Ascending aorta (tissue), 2 donors: Measurements from ENCODE around the gene LSM12. TPM values are rescaled to one million over a fixed set of nuclear protein-coding genes. Genes with fewer than 3 reads are reported as not detected.

Experiments used
- DNase-seq, 2 donors: peaks; one replicate each; pipeline ENCODE4 v3.0.0-alpha.2; 2019; ENCODE audit warnings: low spot score in 2 of 2
- H3K27ac ChIP-seq, 2 donors: fragments of 200-600 bp; sonication (generic); one replicate each; pipeline ENCODE4 v1.5.1; 2016 to 2017; ENCODE audit warnings: mild to moderate bottlenecking in 1 of 2
- H3K27me3 ChIP-seq: fragments of 200-600 bp; sonication (generic); one replicate; pipeline ENCODE4 v1.5.1; 2017
- H3K36me3 ChIP-seq, 2 donors: fragments of 200-600 bp; sonication (generic); one replicate each; pipeline ENCODE4 v1.5.1; 2016
- H3K4me1 ChIP-seq, 2 donors: fragments of 200-600 bp; sonication (generic); one replicate each; pipeline ENCODE4 v1.5.1; 2016 to 2017; ENCODE audit warnings: mild to moderate bottlenecking in 1 of 2
- H3K4me3 ChIP-seq, 2 donors: fragments of 200-600 bp; sonication (generic); one replicate each; pipeline ENCODE4 v1.5.1; 2016 to 2017; ENCODE audit warnings: mild to moderate bottlenecking in 1 of 2
- H3K9me3 ChIP-seq, 2 donors: fragments of 200-600 bp; sonication (generic); one replicate each; pipeline ENCODE4 v1.5.1; 2016
- intact Hi-C: fragments of 100-400 bp; cut with DNase I; formaldehyde crosslinking; loops from one replicate; pipeline ENCODE4 v1.15.1; 2023
- total RNA-seq: library from RNA; depleted of rRNA; stranded (reverse); fragments of >200 nt; gene quantifications from one replicate; pipeline ENCODE4 v1.1.0, GENCODE V29; 2016
- TF ChIP-seq, protein P1 (sequence below), 3 experiments: fragments of 200-600 bp in 2 of 3; fragments of 450-650 bp in 1 of 3; sonication (generic) in 2 of 3; IDR thresholded peaks; one replicate each; pipeline ENCODE4 v1.5.1; 2016 to 2019; ENCODE audit warnings: antibody characterized with exemption in 3 of 3, mild to moderate bottlenecking in 1 of 3, moderate library complexity in 1 of 3

LSM12 gene
- total RNA-seq, result 12.5 TPM

DNA sequence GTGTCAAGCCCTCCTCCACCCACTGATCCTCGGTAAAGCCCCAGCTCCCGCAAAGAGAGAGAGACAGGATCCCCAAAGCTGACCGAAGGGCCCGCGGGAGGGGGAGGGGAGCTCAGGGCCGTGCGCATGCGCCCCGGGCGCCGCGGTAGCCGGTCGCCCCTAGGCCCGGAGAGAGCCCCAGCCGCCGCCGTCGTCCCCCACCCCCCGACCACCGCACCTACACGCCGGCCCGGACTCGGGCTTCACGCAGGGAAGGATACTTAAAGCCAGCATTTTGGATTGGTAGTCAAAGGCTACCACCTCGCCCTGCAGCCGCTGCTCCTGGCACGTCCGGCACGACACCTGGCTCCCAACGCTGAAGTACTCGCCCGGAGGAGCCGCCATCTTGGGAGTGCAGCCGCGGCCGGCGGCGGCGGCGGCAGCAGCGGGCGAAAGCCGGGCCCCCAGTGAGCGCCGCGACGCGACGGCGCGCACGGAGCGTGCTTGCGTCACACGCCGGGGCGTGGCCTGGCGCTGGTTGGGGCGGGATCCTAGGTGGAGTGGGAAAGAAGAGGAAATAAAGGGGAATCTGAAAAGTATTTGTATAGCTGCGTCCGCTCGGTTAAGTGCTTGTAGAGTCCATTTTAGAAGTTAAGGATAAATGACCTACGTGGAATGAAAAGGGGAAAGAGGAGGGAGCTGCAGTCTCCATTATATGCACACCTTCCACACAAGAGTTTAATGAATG is at the start of gene LSM12:
TSS of gene LSM12 (minus strand) at position 468 of the 727 bp plus-strand sequence. CDS start at position 384, 84 bp downstream.
- Histone ChIP-seq H3K36me3 (peaks cover 0 to 21% of the 10 kb centered on the region in 2 donors), H3K9me3 (no peaks in the 10 kb centered on the region), H3K27ac (peak within 1 kb of the TSS; percentile 94 to 95), H3K27me3 (no peaks in the 10 kb centered on the region), H3K4me3 (peak within 1 kb of the TSS; percentile 59 to 73), H3K4me1 (peaks cover 0 to 26% of the 10 kb centered on the region in 2 donors)
- DNase-seq, result peak; percentile 48 to 94
- TF ChIP-seq, protein P1, sequence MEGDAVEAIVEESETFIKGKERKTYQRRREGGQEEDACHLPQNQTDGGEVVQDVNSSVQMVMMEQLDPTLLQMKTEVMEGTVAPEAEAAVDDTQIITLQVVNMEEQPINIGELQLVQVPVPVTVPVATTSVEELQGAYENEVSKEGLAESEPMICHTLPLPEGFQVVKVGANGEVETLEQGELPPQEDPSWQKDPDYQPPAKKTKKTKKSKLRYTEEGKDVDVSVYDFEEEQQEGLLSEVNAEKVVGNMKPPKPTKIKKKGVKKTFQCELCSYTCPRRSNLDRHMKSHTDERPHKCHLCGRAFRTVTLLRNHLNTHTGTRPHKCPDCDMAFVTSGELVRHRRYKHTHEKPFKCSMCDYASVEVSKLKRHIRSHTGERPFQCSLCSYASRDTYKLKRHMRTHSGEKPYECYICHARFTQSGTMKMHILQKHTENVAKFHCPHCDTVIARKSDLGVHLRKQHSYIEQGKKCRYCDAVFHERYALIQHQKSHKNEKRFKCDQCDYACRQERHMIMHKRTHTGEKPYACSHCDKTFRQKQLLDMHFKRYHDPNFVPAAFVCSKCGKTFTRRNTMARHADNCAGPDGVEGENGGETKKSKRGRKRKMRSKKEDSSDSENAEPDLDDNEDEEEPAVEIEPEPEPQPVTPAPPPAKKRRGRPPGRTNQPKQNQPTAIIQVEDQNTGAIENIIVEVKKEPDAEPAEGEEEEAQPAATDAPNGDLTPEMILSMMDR (IDR thresholded peaks at IDR 0.05), result no peak
- intact Hi-C loops, result loop anchor here (2.0 kb wide), 1 partner anchor 52 kb away; the partner anchor contains the start of gene TMEM101

DNA sequence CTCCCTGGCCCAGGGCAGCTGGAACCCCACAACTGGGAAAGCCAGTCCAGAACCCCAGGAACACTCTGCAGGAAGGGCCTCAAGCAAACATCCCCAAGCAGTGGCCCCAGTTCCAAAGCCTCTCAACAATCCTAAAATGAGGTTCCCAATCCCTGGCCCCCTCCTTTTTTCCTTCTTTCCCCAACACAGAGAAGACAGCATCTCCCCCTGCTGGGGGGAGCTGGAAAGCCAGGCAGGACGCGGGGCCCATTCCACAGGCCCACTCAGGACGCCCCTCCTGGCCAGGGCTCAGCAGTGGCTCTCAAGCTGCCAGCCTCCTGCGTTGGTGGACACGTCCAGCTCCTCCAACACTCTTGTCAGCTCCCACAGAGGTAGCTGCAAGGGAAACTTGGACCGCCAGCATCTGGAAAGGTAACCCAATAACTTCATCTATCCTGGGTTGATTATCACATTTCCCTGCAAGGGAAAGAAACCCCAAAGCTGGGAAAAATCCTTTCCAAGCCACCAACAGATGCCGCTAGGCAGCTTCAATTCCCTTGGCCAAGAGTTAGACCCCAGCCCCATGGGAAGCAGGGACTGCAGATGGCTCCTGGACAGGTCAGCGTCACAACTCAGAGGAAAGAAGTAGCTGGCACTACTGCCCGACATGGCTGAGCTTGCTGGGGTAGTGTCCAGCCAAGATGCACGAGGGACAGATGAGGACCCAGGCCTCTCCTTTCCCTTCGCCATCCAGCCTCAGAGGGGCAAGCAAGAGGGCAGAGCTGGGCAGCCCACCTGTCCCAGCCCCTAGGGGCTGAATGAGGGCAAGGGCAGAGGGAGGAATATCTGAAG is 49.3 kb upstream of the LSM12 start:
- no peak for DNase-seq

DNA sequence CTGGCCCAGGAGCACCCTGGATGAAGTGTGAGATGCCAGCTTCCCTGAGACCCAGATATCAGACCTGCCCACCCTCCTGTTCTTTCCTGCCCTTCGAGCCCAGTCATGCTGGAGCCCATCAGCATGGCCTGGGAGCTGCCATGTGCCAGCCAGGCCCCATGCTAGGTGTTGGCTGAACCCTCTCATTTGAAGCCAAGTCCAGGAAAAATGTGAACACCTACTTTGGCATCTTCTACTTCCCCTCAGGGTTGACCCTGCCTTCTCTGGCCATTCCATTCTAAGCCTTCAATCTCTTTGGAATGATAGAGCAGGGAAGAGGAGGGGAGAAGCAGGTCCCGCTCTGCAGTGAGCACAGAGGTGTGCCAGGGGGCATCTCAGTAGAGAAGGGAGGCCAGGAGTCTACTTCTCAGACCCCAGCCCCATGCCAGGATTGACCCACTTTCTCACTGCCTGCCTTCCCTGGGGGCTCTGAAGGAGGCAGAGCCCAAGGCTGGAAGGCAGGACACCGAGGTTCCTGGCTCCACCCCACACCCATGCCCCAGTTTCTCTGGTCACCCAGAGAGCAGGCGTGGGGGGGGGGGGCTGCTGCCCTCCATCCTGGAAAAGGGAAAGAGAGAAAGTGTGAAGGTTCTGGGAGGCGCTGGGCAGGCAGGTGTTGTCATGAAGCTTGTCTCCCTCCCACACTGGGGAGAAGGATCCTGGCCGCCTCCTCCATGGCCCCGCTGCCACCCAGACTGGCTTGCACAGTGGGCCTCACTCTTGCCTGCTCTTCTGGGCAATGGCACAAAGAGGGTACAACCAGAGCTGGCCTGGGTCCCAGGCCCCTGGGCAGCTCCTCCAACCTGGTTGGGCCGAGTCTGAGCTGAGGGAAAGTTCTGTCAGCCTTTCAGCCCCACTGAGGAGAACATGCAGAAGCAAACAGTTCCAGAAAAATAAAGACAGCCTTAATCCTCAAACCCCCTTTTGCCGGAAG is 47.7 kb upstream of the LSM12 start:
- TF ChIP-seq, protein P1 (IDR thresholded peaks at IDR 0.05), result no peak
- H3K4me1 ChIP-seq, result peaks cover 18 to 57% of the 10 kb centered on the region in 2 donors
- peak overlapping the region; percentile 81 to 95 for H3K27ac ChIP-seq
- H3K27me3 ChIP-seq, result no peaks in the 10 kb centered on the region
- no peak for DNase-seq
- H3K9me3 ChIP-seq, result no peaks in the 10 kb centered on the region
- no peak overlapping the region for H3K4me3 ChIP-seq
- H3K36me3 ChIP-seq, result peaks cover 24 to 41% of the 10 kb centered on the region in 2 donors
- intact Hi-C loops, result no loop called here

More for the DNA sequence above, 49.3 kb upstream of the LSM12 start:
- peak overlapping the region; percentile 81 to 95 for H3K27ac ChIP-seq
- no peaks in the 10 kb centered on the region for H3K27me3 ChIP-seq
- peaks cover 24 to 41% of the 10 kb centered on the region in 2 donors for H3K36me3 ChIP-seq
- no peaks in the 10 kb centered on the region for H3K9me3 ChIP-seq
- TF ChIP-seq, protein P1 (IDR thresholded peaks at IDR 0.05), result peak; percentile 62 to 75 (median 69)
- peaks cover 10 to 58% of the 10 kb centered on the region in 2 donors for H3K4me1 ChIP-seq
- intact Hi-C loops, result no loop called here
- no peak overlapping the region for H3K4me3 ChIP-seq

DNA sequence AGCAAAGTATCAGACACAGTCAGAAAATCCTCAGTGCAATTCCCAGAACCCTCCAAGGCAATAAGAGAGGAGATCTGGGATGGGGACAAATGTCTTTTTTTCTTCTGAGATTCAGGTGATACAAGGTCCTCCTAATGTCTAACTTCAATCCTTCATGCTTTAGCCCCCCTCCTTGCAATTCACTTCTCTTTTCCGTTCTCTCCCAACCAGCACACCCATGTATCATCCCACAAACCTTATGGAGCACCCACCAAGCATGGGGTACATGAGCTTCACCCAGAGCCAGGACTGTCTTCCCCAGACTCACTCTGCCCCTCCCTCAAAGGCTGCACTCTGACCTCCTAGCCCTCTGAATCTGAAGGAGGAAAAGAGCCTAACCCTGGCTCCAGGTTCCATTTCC is 46.9 kb upstream of the LSM12 start:
- H3K9me3 ChIP-seq, result no peaks in the 10 kb centered on the region
- H3K4me1 ChIP-seq, result peaks cover 21 to 56% of the 10 kb centered on the region in 2 donors
- peaks cover 24 to 41% of the 10 kb centered on the region in 2 donors for H3K36me3 ChIP-seq
- H3K27me3 ChIP-seq, result no peaks in the 10 kb centered on the region
- TF ChIP-seq, protein P1 (IDR thresholded peaks at IDR 0.05), result no peak
- H3K4me3 ChIP-seq, result no peak overlapping the region
- peak overlapping the region; percentile 81 to 95 for H3K27ac ChIP-seq
- DNase-seq, result no peak
- intact Hi-C loops, result no loop called here
